H9 (cell line): ENCODE results near the gene MEI4. TPM values are rescaled to one million over a fixed set of nuclear protein-coding genes. Genes with fewer than 3 reads are reported as not detected.

Source experiments
- DNase-seq: peaks from one replicate; pipeline ENCODE4 v3.0.0-alpha.2; 2017
- H2AFZ ChIP-seq: one replicate; pipeline ENCODE4 v1.6.1; 2013; ENCODE audit warnings: mild to moderate bottlenecking, low read length, control low read depth, moderate library complexity
- H2AK5ac ChIP-seq: 2 replicates; pipeline ENCODE4 v1.6.1; 2013; ENCODE audit warnings: low read length, control low read depth, mixed read lengths; ENCODE audit not compliant: insufficient read length
- H2BK120ac ChIP-seq: one replicate; pipeline ENCODE4 v1.6.1; 2013; ENCODE audit warnings: low read depth, mild to moderate bottlenecking, low read length, control low read depth, inconsistent platforms; ENCODE audit not compliant: poor library complexity, severe bottlenecking
- H2BK12ac ChIP-seq: 2 replicates; pipeline ENCODE4 v1.6.1; 2013; ENCODE audit warnings: low read length, control low read depth, mixed read lengths, low read depth; ENCODE audit not compliant: insufficient read length
- H2BK15ac ChIP-seq: 2 replicates; pipeline ENCODE4 v1.6.1; 2013; ENCODE audit warnings: low read depth, low read length, control low read depth
- H2BK20ac ChIP-seq: one replicate; pipeline ENCODE4 v1.6.1; 2013; ENCODE audit warnings: low read depth, mild to moderate bottlenecking, low read length, control low read depth, inconsistent platforms; ENCODE audit not compliant: poor library complexity, severe bottlenecking
- H2BK5ac ChIP-seq: 2 replicates; pipeline ENCODE4 v1.6.1; 2013; ENCODE audit warnings: low read length, control low read depth, mixed read lengths; ENCODE audit not compliant: insufficient read length
- H3K14ac ChIP-seq: 2 replicates; pipeline ENCODE4 v1.6.1; 2013; ENCODE audit warnings: low read length, control low read depth; ENCODE audit not compliant: insufficient read depth
- H3K18ac ChIP-seq: 2 replicates; pipeline ENCODE4 v1.6.1; 2013; ENCODE audit warnings: low read depth, mild to moderate bottlenecking, mixed read lengths, low read length, control low read depth; ENCODE audit not compliant: insufficient read length
- H3K23ac ChIP-seq: 2 replicates; pipeline ENCODE4 v1.6.1; 2013; ENCODE audit warnings: low read length, control low read depth, mixed read lengths, low read depth; ENCODE audit not compliant: insufficient read length
- H3K23me2 ChIP-seq: 2 replicates; pipeline ENCODE4 v1.6.1; 2013; ENCODE audit warnings: low read depth, mild to moderate bottlenecking, mixed read lengths, low read length, control low read depth; ENCODE audit not compliant: insufficient read length, poor library complexity, severe bottlenecking
- H3K27ac ChIP-seq: 2 replicates; pipeline ENCODE4 v1.5.1; 2013; ENCODE audit warnings: low read length, control low read depth, mixed read lengths, low read depth; ENCODE audit not compliant: insufficient read length
- H3K27me3 ChIP-seq: 2 replicates; pipeline ENCODE4 v1.6.1; 2013; ENCODE audit warnings: low read length, control low read depth, inconsistent platforms; ENCODE audit not compliant: insufficient read depth
- H3K4ac ChIP-seq: 2 replicates; pipeline ENCODE4 v1.6.1; 2013; ENCODE audit warnings: low read depth, mild to moderate bottlenecking, control low read depth, inconsistent platforms, low read length, moderate library complexity
- H3K4me1 ChIP-seq: 2 replicates; pipeline ENCODE4 v1.6.1; 2013; ENCODE audit warnings: low read length, control low read depth, inconsistent platforms; ENCODE audit not compliant: insufficient read depth
- H3K4me2 ChIP-seq: 2 replicates; pipeline ENCODE4 v1.6.1; 2013; ENCODE audit warnings: low read length, control low read depth, mixed read lengths; ENCODE audit not compliant: insufficient read length, insufficient read depth
- H3K56ac ChIP-seq: 2 replicates; pipeline ENCODE4 v1.6.1; 2013; ENCODE audit warnings: low read depth, mild to moderate bottlenecking, mixed read lengths, low read length, control low read depth; ENCODE audit not compliant: insufficient read length
- H3K79me1 ChIP-seq: 2 replicates; pipeline ENCODE4 v1.6.1; 2013; ENCODE audit warnings: low read depth, mild to moderate bottlenecking, moderate library complexity, low read length, control low read depth, inconsistent platforms; ENCODE audit not compliant: insufficient read depth, poor library complexity, severe bottlenecking
- H3K79me2 ChIP-seq: 2 replicates; pipeline ENCODE4 v1.6.1; 2013; ENCODE audit warnings: low read length, control low read depth, inconsistent platforms; ENCODE audit not compliant: insufficient read depth
- H3K9ac ChIP-seq: 2 replicates; pipeline ENCODE4 v1.6.1; 2013; ENCODE audit warnings: low read length, control low read depth, mixed read lengths; ENCODE audit not compliant: insufficient read length; ENCODE audit errors: extremely low read depth
- H3K9me3 ChIP-seq: one replicate; pipeline ENCODE4 v1.6.1; 2013; ENCODE audit warnings: low read depth, low read length, inconsistent platforms; ENCODE audit not compliant: control insufficient read depth
- H3T11ph ChIP-seq: one replicate; pipeline ENCODE4 v1.6.1; 2013; ENCODE audit warnings: mild to moderate bottlenecking, low read length, control low read depth, inconsistent platforms
- H4K20me1 ChIP-seq: one replicate; pipeline ENCODE4 v1.6.1; 2013; ENCODE audit not compliant: control insufficient read depth, insufficient read length, insufficient read depth
- H4K5ac ChIP-seq: 2 replicates; pipeline ENCODE4 v1.6.1; 2013; ENCODE audit warnings: low read depth, mild to moderate bottlenecking, mixed read lengths, low read length, control low read depth; ENCODE audit not compliant: insufficient read length
- H4K8ac ChIP-seq: replicated peaks from 2 replicates; pipeline ENCODE4 v1.6.1; 2013; ENCODE audit warnings: low read length, control low read depth, mixed read lengths, low read depth; ENCODE audit not compliant: insufficient read length
- H4K91ac ChIP-seq: 2 replicates; pipeline ENCODE4 v1.6.1; 2013; ENCODE audit warnings: low read depth, mild to moderate bottlenecking, moderate library complexity, mixed read lengths, low read length, control low read depth; ENCODE audit not compliant: insufficient read length
- H3K27ac Mint-ChIP-seq, 3 experiments: 2 replicates in 2 of 3; 3 replicates in 1 of 3; pipeline ENCODE4 v1.8.0; 2020 to 2021; ENCODE audit warnings: mixed read lengths in 3 of 3, mild to moderate bottlenecking in 1 of 3, moderate library complexity in 1 of 3
- H3K27me3 Mint-ChIP-seq: 2 replicates; pipeline ENCODE4 v1.8.0; 2021; ENCODE audit warnings: low read depth, mild to moderate bottlenecking, moderate library complexity, mixed read lengths
- H3K36me3 Mint-ChIP-seq, 3 experiments: 2 replicates in 2 of 3; 3 replicates in 1 of 3; pipeline ENCODE4 v1.8.0; 2020 to 2021; ENCODE audit warnings: low read depth in 3 of 3, mixed read lengths in 3 of 3; ENCODE audit not compliant: insufficient read depth in 1 of 3
- H3K4me1 Mint-ChIP-seq, 2 experiments: 2 replicates each; pipeline ENCODE4 v1.8.0; 2020; ENCODE audit warnings: mixed read lengths in 2 of 2
- H3K4me3 Mint-ChIP-seq, 2 experiments: 2 replicates in 1 of 2; 3 replicates in 1 of 2; pipeline ENCODE4 v1.8.0; 2020 to 2021; ENCODE audit warnings: mild to moderate bottlenecking in 2 of 2, mixed read lengths in 2 of 2, moderate library complexity in 1 of 2
- H3K9me3 Mint-ChIP-seq, 2 experiments: 2 replicates in 1 of 2; 3 replicates in 1 of 2; pipeline ENCODE4 v1.8.0; 2020; ENCODE audit warnings: mild to moderate bottlenecking in 2 of 2, mixed read lengths in 2 of 2, moderate library complexity in 1 of 2
- WGBS: extraction: QIAGEN DNeasy Blood & Tissue Kit; methylation state at CpG from one replicate; pipeline ENCODE4 v1.1.7; 2013; ENCODE audit warnings: missing lambda C conversion rate, low lambda C conversion rate, mixed read lengths; ENCODE audit not compliant: insufficient read length; ENCODE audit errors: extremely low coverage; 5-methylcytosine and 5-hydroxymethylcytosine counted together
- total RNA-seq: library from RNA; stranded (reverse); gene quantifications from 2 replicates; pipeline ENCODE4 v1.2.1, GENCODE V29; 2021
- TF ChIP-seq, protein P1 (sequence below): fragments of 200-600 bp; sonication (generic); conservative IDR thresholded peaks from 3 replicates; pipeline ENCODE4 v1.8.0; 2021; ENCODE audit warnings: antibody characterized with exemption, mild to moderate bottlenecking

The MEI4 gene
- total RNA-seq, 1 experiment from 2014 or later = 0.55 TPM

DNA sequence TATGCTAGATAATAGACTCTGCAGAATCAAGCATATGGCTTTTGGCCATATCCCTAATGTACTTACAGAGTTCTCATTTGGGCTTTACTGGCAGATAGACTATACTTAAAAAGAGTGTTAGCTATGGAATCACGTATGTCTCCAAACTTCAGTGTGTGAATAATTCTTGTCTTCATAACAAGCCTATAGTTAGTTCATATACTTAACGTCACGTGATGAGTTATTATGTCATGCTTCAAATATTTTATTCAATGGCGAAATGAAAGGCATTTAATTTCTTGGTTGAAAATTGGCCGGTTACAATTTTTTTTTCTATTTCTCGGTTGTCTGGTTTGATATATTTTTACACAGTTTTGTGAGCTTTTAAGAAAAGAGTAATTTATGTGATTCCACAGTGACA lies 62.7 kb downstream of the MEI4 start:
- H2BK120ac ChIP-seq = no peak overlapping the region
- no peaks in the 10 kb centered on the region; the same call in 1 of the 2 replicates for H3K27me3 Mint-ChIP-seq
- H3K79me1 ChIP-seq = no peaks in the 10 kb centered on the region
- H3K23me2 ChIP-seq = no peaks in the 10 kb centered on the region
- no peak overlapping the region for H2AK5ac ChIP-seq
- H3K4me3 Mint-ChIP-seq = no peak overlapping the region
- H3K27me3 ChIP-seq = no peaks in the 10 kb centered on the region
- no peak overlapping the region for H3K56ac ChIP-seq
- H3K9ac ChIP-seq = no peak overlapping the region
- H2BK20ac ChIP-seq = no peak overlapping the region
- H2BK5ac ChIP-seq = no peak overlapping the region
- H3K18ac ChIP-seq = no peak overlapping the region
- H2BK15ac ChIP-seq = no peak overlapping the region
- no peak overlapping the region for H3K4me2 ChIP-seq
- H4K5ac ChIP-seq = no peak overlapping the region
- no peak overlapping the region for H3K14ac ChIP-seq
- no peaks in the 10 kb centered on the region for H3K79me2 ChIP-seq
- no peaks in the 10 kb centered on the region for H4K20me1 ChIP-seq
- no peak overlapping the region for H4K8ac ChIP-seq
- peaks cover 3% of the 10 kb centered on the region; the same call in 1 of the 2 replicates for H3K4me1 ChIP-seq
- no peak overlapping the region for H3K27ac Mint-ChIP-seq
- peaks cover 15 to 22% of the 10 kb centered on the region in 2 experiments for H3K4me1 Mint-ChIP-seq
- H3K9me3 ChIP-seq = no peaks in the 10 kb centered on the region
- no peak overlapping the region for H2AFZ ChIP-seq
- H3K23ac ChIP-seq = no peak overlapping the region
- no peak overlapping the region for H3K27ac ChIP-seq
- no CpG with 5 or more reads among the region's 6 CpGs for WGBS
- H2BK12ac ChIP-seq = no peak overlapping the region
- H3T11ph ChIP-seq = no peak overlapping the region
- TF ChIP-seq, protein P1, sequence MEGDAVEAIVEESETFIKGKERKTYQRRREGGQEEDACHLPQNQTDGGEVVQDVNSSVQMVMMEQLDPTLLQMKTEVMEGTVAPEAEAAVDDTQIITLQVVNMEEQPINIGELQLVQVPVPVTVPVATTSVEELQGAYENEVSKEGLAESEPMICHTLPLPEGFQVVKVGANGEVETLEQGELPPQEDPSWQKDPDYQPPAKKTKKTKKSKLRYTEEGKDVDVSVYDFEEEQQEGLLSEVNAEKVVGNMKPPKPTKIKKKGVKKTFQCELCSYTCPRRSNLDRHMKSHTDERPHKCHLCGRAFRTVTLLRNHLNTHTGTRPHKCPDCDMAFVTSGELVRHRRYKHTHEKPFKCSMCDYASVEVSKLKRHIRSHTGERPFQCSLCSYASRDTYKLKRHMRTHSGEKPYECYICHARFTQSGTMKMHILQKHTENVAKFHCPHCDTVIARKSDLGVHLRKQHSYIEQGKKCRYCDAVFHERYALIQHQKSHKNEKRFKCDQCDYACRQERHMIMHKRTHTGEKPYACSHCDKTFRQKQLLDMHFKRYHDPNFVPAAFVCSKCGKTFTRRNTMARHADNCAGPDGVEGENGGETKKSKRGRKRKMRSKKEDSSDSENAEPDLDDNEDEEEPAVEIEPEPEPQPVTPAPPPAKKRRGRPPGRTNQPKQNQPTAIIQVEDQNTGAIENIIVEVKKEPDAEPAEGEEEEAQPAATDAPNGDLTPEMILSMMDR = no peak
- H3K36me3 Mint-ChIP-seq = no peaks in the 10 kb centered on the region
- no peaks in the 10 kb centered on the region; a peak in 1 of 5 replicates for H3K9me3 Mint-ChIP-seq
- DNase-seq = no peak
- H4K91ac ChIP-seq = no peak overlapping the region
- H3K4ac ChIP-seq = no peak overlapping the region
